ENCODE measurements around the gene TNFRSF19. TPM values are rescaled to one million over a fixed set of nuclear protein-coding genes. Genes with fewer than 3 reads are reported as not detected.

The TNFRSF19 gene
- total and polyA plus RNA-seq, 2 of the 8 experiments (the other 6 are each of a cell fraction or from before 2014, with no cell fraction given), result 0.50 to 0.95 TPM

GRCh38 chr13:23574421-23575145 is 4.4 kb downstream of the TNFRSF19 start (continued):
- TF ChIP-seq ZNF274 (IDR thresholded peaks at IDR 0.05; ENCODE audit: borderline replicate concordance, extremely low read depth, low read length) (no peak), SAP30 (IDR thresholded peaks at IDR 0.05; ENCODE audit: insufficient read depth, insufficient replicate concordance, low read length) (no peak), PHF8 (conservative IDR thresholded peaks at IDR 0.05; ENCODE audit: low read depth, low read length) (no peak), SUZ12 (IDR thresholded peaks at IDR 0.05; ENCODE audit: low read length) (no peak), JUND (IDR thresholded peaks at IDR 0.05; ENCODE audit: low read length) (no peak), SIX5 (IDR thresholded peaks at IDR 0.05; ENCODE audit: low read depth, low read length) (no peak), HDAC6 (IDR thresholded peaks at IDR 0.05; ENCODE audit: low read depth, low read length) (no peak), ASH2L (IDR thresholded peaks at IDR 0.05; ENCODE audit: low read length) (no peak)
